Skeletal muscle satellite cell (primary cell): ENCODE data around the gene OR4E1.
"Not testable (repeated sequence)": the region's sequence is repeated elsewhere in the genome, so short reads cannot be mapped to it uniquely, and the experiment has no call there.

ENCODE experiments used
- H3K27me3 ChIP-seq: 2 replicates; pipeline ENCODE4 v1.7.0; 2013; ENCODE audit warnings: low read length; ENCODE audit not compliant: control insufficient read depth, insufficient read depth
- H3K36me3 ChIP-seq: 2 replicates; pipeline ENCODE4 v1.7.0; 2013; ENCODE audit warnings: mild to moderate bottlenecking, control low read depth, low read length; ENCODE audit not compliant: insufficient read depth
- H3K4me1 ChIP-seq: 2 replicates; pipeline ENCODE4 v1.7.0; 2013; ENCODE audit warnings: low read length; ENCODE audit not compliant: control insufficient read depth, insufficient read depth
- H3K4me2 ChIP-seq: 2 replicates; pipeline ENCODE4 v1.7.0; 2013; ENCODE audit warnings: mild to moderate bottlenecking, low read length
- H3K4me3 ChIP-seq: 2 replicates; pipeline ENCODE4 v1.7.0; 2013; ENCODE audit warnings: low read length
- H3K9ac ChIP-seq: 2 replicates; pipeline ENCODE4 v1.7.0; 2013; ENCODE audit warnings: mild to moderate bottlenecking, low read depth, low read length, moderate library complexity
- H3K9me3 ChIP-seq: replicated peaks from 2 replicates; pipeline ENCODE4 v1.7.0; 2013; ENCODE audit warnings: mild to moderate bottlenecking, control low read depth, low read length

Gene OR4E1

GRCh38 chr14:21697662-21698061 lies 24.0 kb upstream of the OR4E1 start:
- H3K9me3 ChIP-seq, H3K4me3 ChIP-seq, H3K36me3 ChIP-seq, H3K4me1 ChIP-seq, H3K9ac ChIP-seq, H3K27me3 ChIP-seq, H3K4me2 ChIP-seq: not testable (repeated sequence)

- H3K27me3 ChIP-seq = no peaks in the 10 kb centered on the region
- H3K9ac ChIP-seq = no peak overlapping the region
- no peaks in the 10 kb centered on the region for H3K4me1 ChIP-seq
- H3K4me3 ChIP-seq = no peak overlapping the region
- no peaks in the 10 kb centered on the region for H3K36me3 ChIP-seq
- no peak overlapping the region for H3K4me2 ChIP-seq
- H3K9me3 ChIP-seq = no peaks in the 10 kb centered on the region
Observed at GRCh38 chr14:21694425-21694824, 20.8 kb upstream of the OR4E1 start.

GRCh38 chr14:21686468-21686867 lies 12.8 kb upstream of the OR4E1 start:
- H3K36me3 ChIP-seq = no peaks in the 10 kb centered on the region
- no peak overlapping the region for H3K4me3 ChIP-seq
- no peaks in the 10 kb centered on the region for H3K27me3 ChIP-seq
- H3K9me3 ChIP-seq = no peaks in the 10 kb centered on the region
- H3K4me2 ChIP-seq = no peak overlapping the region
- no peak overlapping the region for H3K9ac ChIP-seq
- H3K4me1 ChIP-seq = no peaks in the 10 kb centered on the region

GRCh38 chr14:21680072-21680471 lies 6.5 kb upstream of the OR4E1 start:
- no peak overlapping the region for H3K9ac ChIP-seq
- H3K4me2 ChIP-seq = no peak overlapping the region
- no peaks in the 10 kb centered on the region for H3K9me3 ChIP-seq
- no peaks in the 10 kb centered on the region for H3K36me3 ChIP-seq
- H3K4me1 ChIP-seq = no peaks in the 10 kb centered on the region
- H3K27me3 ChIP-seq = no peaks in the 10 kb centered on the region
- no peak overlapping the region for H3K4me3 ChIP-seq

- Histone ChIP-seq H3K9me3 (no peaks in the 10 kb centered on the region), H3K4me2 (no peak overlapping the region), H3K27me3 (no peaks in the 10 kb centered on the region), H3K9ac (no peak overlapping the region), H3K4me1 (no peaks in the 10 kb centered on the region), H3K4me3 (no peak overlapping the region), H3K36me3 (no peaks in the 10 kb centered on the region)
Observed at GRCh38 chr14:21675566-21675965, 1.9 kb upstream of the OR4E1 start.

DNA sequence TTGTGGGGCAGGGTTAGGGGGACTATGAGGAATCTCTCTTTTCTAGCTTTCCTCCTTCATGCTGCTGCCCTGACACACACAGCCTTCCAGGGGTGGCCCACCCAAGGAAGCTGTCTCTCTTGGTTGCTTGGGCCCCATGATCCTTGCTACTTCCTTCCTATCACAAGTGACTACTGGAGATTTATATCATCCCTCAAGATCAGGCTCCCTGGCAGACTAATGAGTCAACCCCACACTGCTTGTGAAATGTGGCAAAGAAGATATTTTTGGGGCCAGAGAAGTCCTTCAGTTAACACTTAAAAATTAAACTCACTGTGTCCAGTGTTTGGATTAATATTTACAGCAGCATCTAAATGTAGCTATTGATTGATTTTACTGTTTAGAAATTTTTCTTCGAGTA lies 1.5 kb downstream of the OR4E1 start:
- peaks cover 4% of the 10 kb centered on the region for H3K4me1 ChIP-seq
- H3K36me3 ChIP-seq = no peaks in the 10 kb centered on the region
- no peaks in the 10 kb centered on the region for H3K9me3 ChIP-seq

DNA sequence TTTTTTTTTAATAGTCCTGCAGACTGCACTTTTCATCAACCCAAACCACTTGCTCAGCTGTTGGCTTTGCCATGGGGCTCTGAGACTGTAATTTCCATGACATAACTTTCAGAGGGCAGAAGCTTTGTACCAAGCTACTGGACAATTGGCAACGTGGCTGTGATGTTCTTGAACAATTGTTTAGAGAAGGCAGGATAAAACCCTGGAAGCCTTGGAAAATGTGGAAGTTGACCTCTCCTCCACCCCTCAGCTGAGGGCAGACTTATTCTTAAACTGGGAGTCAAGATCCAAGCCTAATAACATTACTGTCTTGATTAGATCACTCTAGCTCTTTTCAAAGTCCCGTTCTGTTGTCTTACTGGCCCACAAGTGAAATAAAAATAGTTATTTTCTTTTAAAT lies 2.2 kb downstream of the OR4E1 start:
- H3K4me3 ChIP-seq = no peak overlapping the region
- H3K9ac ChIP-seq = no peak overlapping the region
- no peaks in the 10 kb centered on the region for H3K9me3 ChIP-seq
- H3K4me2 ChIP-seq = no peak overlapping the region
- H3K36me3 ChIP-seq = no peaks in the 10 kb centered on the region
- peaks cover 4% of the 10 kb centered on the region for H3K4me1 ChIP-seq
- H3K27me3 ChIP-seq = no peaks in the 10 kb centered on the region

More for the DNA sequence above, 1.5 kb downstream of the OR4E1 start:
- H3K27me3 ChIP-seq = no peaks in the 10 kb centered on the region
- H3K4me2 ChIP-seq = no peak overlapping the region
- no peak overlapping the region for H3K4me3 ChIP-seq
- no peak overlapping the region for H3K9ac ChIP-seq

DNA sequence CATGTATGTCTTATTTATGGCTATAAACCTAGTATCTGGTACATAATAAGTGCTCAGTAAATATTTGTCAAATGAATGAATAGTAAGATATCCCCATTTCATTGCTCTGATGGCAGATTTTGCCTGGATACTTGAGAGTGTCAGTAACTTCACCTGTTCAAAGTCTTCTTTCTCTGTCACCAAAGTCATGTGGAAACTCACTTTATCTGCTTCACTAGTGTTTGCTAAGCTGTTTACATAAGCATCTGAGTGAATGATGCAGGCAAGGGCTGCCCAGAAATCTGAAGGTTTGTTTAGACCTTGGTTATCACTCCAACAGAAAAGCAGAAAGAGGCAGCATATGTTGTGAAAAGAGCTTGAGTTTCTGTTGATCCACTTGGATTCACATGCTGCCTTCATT lies 4.3 kb downstream of the OR4E1 start:
- Histone ChIP-seq H3K4me1 (peaks cover 4% of the 10 kb centered on the region), H3K9me3 (no peaks in the 10 kb centered on the region), H3K9ac (no peak overlapping the region), H3K4me2 (no peak overlapping the region), H3K27me3 (no peaks in the 10 kb centered on the region), H3K4me3 (no peak overlapping the region), H3K36me3 (no peaks in the 10 kb centered on the region)

- Histone ChIP-seq H3K4me1 (peaks cover 4% of the 10 kb centered on the region), H3K9ac (no peak overlapping the region), H3K36me3 (no peaks in the 10 kb centered on the region), H3K9me3 (no peaks in the 10 kb centered on the region), H3K4me2 (no peak overlapping the region), H3K4me3 (no peak overlapping the region), H3K27me3 (no peaks in the 10 kb centered on the region)
Observed at GRCh38 chr14:21668377-21668776, 5.2 kb downstream of the OR4E1 start.

GRCh38 chr14:21656980-21657379 lies 16.6 kb downstream of the OR4E1 start:
- Histone ChIP-seq H3K36me3 (no peaks in the 10 kb centered on the region), H3K27me3 (no peaks in the 10 kb centered on the region), H3K9ac (no peak overlapping the region), H3K4me2 (no peak overlapping the region), H3K4me1 (no peaks in the 10 kb centered on the region), H3K9me3 (no peaks in the 10 kb centered on the region), H3K4me3 (no peak overlapping the region)

GRCh38 chr14:21654215-21654614 lies 19.4 kb downstream of the OR4E1 start:
- no peaks in the 10 kb centered on the region for H3K36me3 ChIP-seq
- no peak overlapping the region for H3K9ac ChIP-seq
- H3K9me3 ChIP-seq = no peaks in the 10 kb centered on the region
- no peaks in the 10 kb centered on the region for H3K4me1 ChIP-seq
- no peak overlapping the region for H3K4me2 ChIP-seq
- H3K4me3 ChIP-seq = no peak overlapping the region
- H3K27me3 ChIP-seq = no peaks in the 10 kb centered on the region

GRCh38 chr14:21653331-21653885 lies 20.2 kb downstream of the OR4E1 start, which contains the start of gene OR4E2:
Gene OR4E2 (plus strand): TSS chr14:21653835. CDS start chr14:21665083, 11,248 bp downstream.
- no peaks in the 10 kb centered on the region for H3K4me1 ChIP-seq
- H3K4me3 ChIP-seq = no peak within 1 kb of the TSS
- no peak within 1 kb of the TSS for H3K4me2 ChIP-seq
- no peak within 1 kb of the TSS for H3K9ac ChIP-seq
- no peaks in the 10 kb centered on the region for H3K27me3 ChIP-seq
- no peaks in the 10 kb centered on the region for H3K9me3 ChIP-seq
- H3K36me3 ChIP-seq = no peaks in the 10 kb centered on the region
